Measurements from ENCODE around the gene MCF2L2.

MCF2L2 gene

GRCh38 chr3:183287301-183287971 lies 141.0 kb downstream of the MCF2L2 start:
- DNase-seq: no peak

- peak; percentile 64 for DNase-seq
Measured at GRCh38 chr3:183285828-183286457, 142.5 kb downstream of the MCF2L2 start.

- DNase-seq: no peak
Measured at GRCh38 chr3:183285318-183285717, 143.1 kb downstream of the MCF2L2 start.

GRCh38 chr3:183284570-183284969 lies 143.8 kb downstream of the MCF2L2 start:
- DNase-seq: no peak

GRCh38 chr3:183283886-183284285 lies 144.5 kb downstream of the MCF2L2 start:
- DNase-seq: no peak

GRCh38 chr3:183281126-183281797 lies 147.2 kb downstream of the MCF2L2 start:
- DNase-seq: no peak

GRCh38 chr3:183279371-183279770 lies 149.0 kb downstream of the MCF2L2 start:
- DNase-seq: no peak

GRCh38 chr3:183278479-183279088 lies 149.8 kb downstream of the MCF2L2 start:
- DNase-seq: peak; percentile 34

- DNase-seq: no peak
Measured at GRCh38 chr3:183277260-183277659, 151.2 kb downstream of the MCF2L2 start.

GRCh38 chr3:183275937-183276336 lies 152.5 kb downstream of the MCF2L2 start:
- no peak for DNase-seq

- no peak for DNase-seq
Measured at GRCh38 chr3:183275418-183275817, 153.0 kb downstream of the MCF2L2 start.

GRCh38 chr3:183274609-183275008 lies 153.8 kb downstream of the MCF2L2 start:
- no peak for DNase-seq

- DNase-seq: no peak
Measured at GRCh38 chr3:183272791-183273190, 155.6 kb downstream of the MCF2L2 start.

- no peak for DNase-seq
Measured at GRCh38 chr3:183272142-183272541, 156.3 kb downstream of the MCF2L2 start.

- no peak for DNase-seq
Measured at GRCh38 chr3:183270344-183270743, 158.1 kb downstream of the MCF2L2 start.

- no peak for DNase-seq
Measured at GRCh38 chr3:183269345-183269744, 159.1 kb downstream of the MCF2L2 start.

GRCh38 chr3:183268366-183268765 lies 160.1 kb downstream of the MCF2L2 start:
- no peak for DNase-seq

- DNase-seq: no peak
Measured at GRCh38 chr3:183267140-183267539, 161.3 kb downstream of the MCF2L2 start.

GRCh38 chr3:183266454-183266853 lies 162.0 kb downstream of the MCF2L2 start:
- no peak for DNase-seq

- DNase-seq: no peak
Measured at GRCh38 chr3:183265834-183266417, 162.5 kb downstream of the MCF2L2 start.

- DNase-seq: no peak
Measured at GRCh38 chr3:183265157-183265642, 163.2 kb downstream of the MCF2L2 start.

GRCh38 chr3:183264268-183264667 lies 164.2 kb downstream of the MCF2L2 start:
- DNase-seq: no peak

GRCh38 chr3:183262875-183263378 lies 165.5 kb downstream of the MCF2L2 start:
- DNase-seq: no peak

All from NCI-H1694 treated with DMSO at 0.1 percent for 48 hours (cell line).